KMS-11 (cell line): ENCODE measurements around the gene HIKESHI.
"Not testable (repeated sequence)": the region's sequence is repeated elsewhere in the genome, so short reads cannot be mapped to it uniquely, and the experiment has no call there.

ENCODE experiments used
- H2AFZ ChIP-seq: fragments of 200-600 bp; sonication (generic); 2 replicates; pipeline ENCODE4 v1.6.1; 2016; ENCODE audit warnings: antibody characterized with exemption, mixed run types, low read depth
- H3K27ac ChIP-seq: fragments of 200-600 bp; sonication (generic); 2 replicates; pipeline ENCODE4 v1.6.1; 2016; ENCODE audit warnings: mild to moderate bottlenecking, mixed run types
- H3K27me3 ChIP-seq: fragments of 200-600 bp; sonication (generic); 2 replicates; pipeline ENCODE4 v1.6.1; 2017; ENCODE audit warnings: mild to moderate bottlenecking, low read depth, mixed run types, moderate library complexity; ENCODE audit not compliant: insufficient read depth
- H3K36me3 ChIP-seq: fragments of 200-600 bp; sonication (generic); 2 replicates; pipeline ENCODE4 v1.6.1; 2017; ENCODE audit warnings: mild to moderate bottlenecking, mixed run types; ENCODE audit not compliant: insufficient read depth
- H3K4me1 ChIP-seq: fragments of 200-600 bp; sonication (generic); 2 replicates; pipeline ENCODE4 v1.6.1; 2016; ENCODE audit warnings: mild to moderate bottlenecking, low read depth, mixed run types; ENCODE audit not compliant: poor library complexity, severe bottlenecking
- H3K4me2 ChIP-seq: fragments of 200-600 bp; sonication (generic); 2 replicates; pipeline ENCODE4 v1.7.0; 2016; ENCODE audit warnings: mild to moderate bottlenecking, mixed run types
- H3K4me3 ChIP-seq: fragments of 200-600 bp; sonication (generic); IDR thresholded peaks from 2 replicates; pipeline ENCODE4 v1.6.1; 2017; ENCODE audit warnings: low read depth, low read length, mixed read lengths; ENCODE audit not compliant: insufficient read depth
- H3K79me2 ChIP-seq: fragments of 200-600 bp; sonication (generic); 2 replicates; pipeline ENCODE4 v1.6.1; 2016; ENCODE audit warnings: low read depth, mixed run types; ENCODE audit not compliant: insufficient read depth
- H3K9ac ChIP-seq: fragments of 200-600 bp; sonication (generic); 2 replicates; pipeline ENCODE4 v1.6.1; 2016; ENCODE audit warnings: mild to moderate bottlenecking, mixed run types
- H4K20me1 ChIP-seq: fragments of 200-600 bp; sonication (generic); 2 replicates; pipeline ENCODE4 v1.6.1; 2016; ENCODE audit warnings: mild to moderate bottlenecking, mixed run types; ENCODE audit not compliant: insufficient read depth
- CTCF ChIP-seq: fragments of 200-600 bp; sonication (generic); conservative IDR thresholded peaks from 2 replicates; pipeline ENCODE4 v1.6.1; 2017; ENCODE audit warnings: low read depth, mild to moderate bottlenecking, antibody characterized with exemption, low read length, moderate library complexity, mixed read lengths

HIKESHI gene

GRCh38 chr11:86287468-86287796 lies 14.6 kb upstream of the HIKESHI start:
- Histone ChIP-seq H2AFZ (no peak overlapping the region), H3K4me2 (peak overlapping the region; percentile 56), H4K20me1 (no peaks in the 10 kb centered on the region), H3K79me2 (no peaks in the 10 kb centered on the region), H3K4me1 (peaks cover 69% of the 10 kb centered on the region), H3K27me3 (no peaks in the 10 kb centered on the region), H3K9ac (no peak overlapping the region), H3K27ac (peak overlapping the region; percentile 6; the same call in 1 of the 2 replicates), H3K4me3 (no peak overlapping the region), H3K36me3 (no peaks in the 10 kb centered on the region)
- TF ChIP-seq CTCF: no peak

GRCh38 chr11:86288776-86289507 lies 13.1 kb upstream of the HIKESHI start:
- Histone ChIP-seq H3K9ac (no peak overlapping the region; the same call in 1 of the 2 replicates), H3K36me3 (no peaks in the 10 kb centered on the region), H3K4me3 (no peak overlapping the region), H3K4me1 (peaks cover 69% of the 10 kb centered on the region), H4K20me1 (no peaks in the 10 kb centered on the region), H3K27me3 (no peaks in the 10 kb centered on the region), H2AFZ (no peak overlapping the region; the same call in 1 of the 2 replicates), H3K4me2 (peak overlapping the region; percentile 56), H3K27ac (peak overlapping the region; percentile 47), H3K79me2 (no peaks in the 10 kb centered on the region)
- no peak for TF ChIP-seq CTCF

GRCh38 chr11:86289508-86290280 lies 12.3 kb upstream of the HIKESHI start:
- H3K4me3 ChIP-seq, H3K36me3 ChIP-seq, H3K9ac ChIP-seq, H3K27me3 ChIP-seq, H3K27ac ChIP-seq, H2AFZ ChIP-seq, H3K79me2 ChIP-seq, H4K20me1 ChIP-seq: not testable (repeated sequence)
- H3K4me1 ChIP-seq: peaks cover 69% of the 10 kb centered on the region
- H3K4me2 ChIP-seq: peak overlapping the region; percentile 56; the same call in 1 of the 2 replicates

- Histone ChIP-seq H3K4me3 (no peak overlapping the region), H3K27me3 (no peaks in the 10 kb centered on the region), H3K4me1 (peaks cover 56% of the 10 kb centered on the region), H4K20me1 (no peaks in the 10 kb centered on the region), H3K79me2 (no peaks in the 10 kb centered on the region), H3K9ac (no peak overlapping the region), H2AFZ (no peak overlapping the region), H3K4me2 (peak overlapping the region; percentile 11; the same call in 1 of the 2 replicates), H3K27ac (no peak overlapping the region), H3K36me3 (no peaks in the 10 kb centered on the region)
- TF ChIP-seq CTCF: peak; percentile 100
Measured at GRCh38 chr11:86291466-86292262, 10.4 kb upstream of the HIKESHI start.
